Measurements from ENCODE around the gene UGT1A7.

The UGT1A7 gene

GRCh38 chr2:233819884-233820773 lies 138.4 kb downstream of the UGT1A7 start:
- DNase-seq, result no peak

- DNase-seq, result no peak
Measured at GRCh38 chr2:233820774-233821105, 139.0 kb downstream of the UGT1A7 start.

DNA sequence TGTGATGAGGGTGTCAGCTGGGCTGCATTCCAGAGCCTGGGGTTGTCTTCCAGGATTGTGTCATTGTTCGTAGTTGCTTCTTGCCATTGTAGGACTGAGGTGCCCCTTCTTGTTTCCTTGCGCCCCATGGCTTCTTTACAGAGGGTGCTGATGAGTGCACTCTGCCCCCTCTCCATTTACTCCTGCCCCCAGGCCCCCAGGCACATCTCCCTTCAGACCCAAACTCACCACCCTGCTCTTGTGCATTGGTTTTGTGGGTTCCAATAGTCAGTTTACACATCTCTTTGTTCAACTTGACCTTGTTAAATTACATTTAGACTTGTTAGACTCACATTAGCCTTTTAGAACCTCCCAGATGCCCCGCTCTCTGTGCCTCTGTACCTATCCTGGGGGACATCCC lies 139.5 kb downstream of the UGT1A7 start:
- no peak for DNase-seq

GRCh38 chr2:233821709-233822100 lies 140.0 kb downstream of the UGT1A7 start:
- DNase-seq, result no peak

- no peak for DNase-seq
Measured at GRCh38 chr2:233822101-233822771, 140.5 kb downstream of the UGT1A7 start.
